NCI-H1092 treated with DMSO at 0.1 percent for 48 hours (cell line): ENCODE measurements around the gene MYDGF.
"Not testable (repeated sequence)": the region's sequence is repeated elsewhere in the genome, so short reads cannot be mapped to it uniquely, and the experiment has no call there.

Source experiments
- DNase-seq: peaks from one replicate; lab custom pipeline; 2025; lab: John Stamatoyannopoulos, UW

The MYDGF gene

DNA sequence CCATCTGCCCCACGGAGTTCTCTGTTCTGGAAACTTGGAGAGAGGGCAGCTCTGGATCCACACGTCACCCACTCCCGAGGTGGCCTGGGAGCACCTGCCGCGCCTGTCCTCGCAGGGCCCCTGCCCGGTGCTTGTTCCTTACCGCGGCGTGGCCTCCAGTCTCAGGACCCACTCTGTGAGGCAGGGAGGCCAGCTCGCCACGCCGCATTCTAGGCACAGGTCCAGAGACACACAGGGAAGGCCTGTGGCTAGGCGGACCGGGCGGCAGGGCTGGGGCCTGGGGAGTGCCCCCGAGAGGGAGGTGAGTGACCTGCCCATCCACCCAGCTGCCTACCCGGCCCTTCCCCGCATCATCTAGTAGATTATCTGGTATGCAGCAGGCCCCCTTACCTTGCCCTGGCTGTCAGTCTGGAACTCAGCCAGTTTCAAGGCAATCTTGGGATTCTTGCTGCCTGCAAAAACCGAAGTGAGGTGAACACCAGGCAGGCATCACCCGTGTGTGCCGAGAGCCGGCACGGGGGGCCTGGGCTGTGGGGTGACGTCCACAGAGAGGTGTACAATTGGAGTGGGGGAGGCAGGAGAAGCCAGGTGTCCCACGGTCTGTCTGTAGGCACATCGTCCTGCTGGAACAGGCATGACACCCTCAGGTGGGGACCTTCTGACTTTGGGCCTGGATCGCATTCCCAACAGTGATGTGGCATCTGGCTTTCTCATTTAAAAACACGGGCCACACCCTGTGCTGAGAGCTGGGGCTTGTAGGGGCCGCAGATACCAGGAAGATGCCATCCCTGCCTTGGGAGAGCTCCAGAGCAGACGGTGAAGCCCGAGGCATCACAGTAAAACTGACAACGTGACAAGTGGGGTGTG is 29.9 kb upstream of the MYDGF start:
- DNase-seq: no peak

DNA sequence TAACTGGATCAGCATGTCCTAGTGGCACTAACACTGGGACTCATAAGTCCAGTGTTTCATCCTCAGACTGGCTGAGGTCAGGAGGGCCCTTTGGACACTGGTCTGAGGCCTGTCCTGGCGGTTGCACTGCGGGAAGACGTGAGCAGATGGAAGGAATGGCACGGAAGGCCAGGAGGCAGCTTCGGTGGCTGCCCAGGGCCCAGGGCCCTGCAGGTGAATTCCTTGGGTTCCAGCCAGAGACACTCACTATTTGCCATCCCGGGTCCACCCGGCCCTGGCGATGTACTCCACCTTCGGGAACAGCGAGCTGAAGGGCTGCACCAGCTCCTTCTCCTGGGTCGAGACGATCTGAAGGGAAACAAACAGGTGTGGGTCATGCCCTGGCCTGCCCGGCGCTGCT is 27.2 kb upstream of the MYDGF start:
- DNase-seq: no peak

DNA sequence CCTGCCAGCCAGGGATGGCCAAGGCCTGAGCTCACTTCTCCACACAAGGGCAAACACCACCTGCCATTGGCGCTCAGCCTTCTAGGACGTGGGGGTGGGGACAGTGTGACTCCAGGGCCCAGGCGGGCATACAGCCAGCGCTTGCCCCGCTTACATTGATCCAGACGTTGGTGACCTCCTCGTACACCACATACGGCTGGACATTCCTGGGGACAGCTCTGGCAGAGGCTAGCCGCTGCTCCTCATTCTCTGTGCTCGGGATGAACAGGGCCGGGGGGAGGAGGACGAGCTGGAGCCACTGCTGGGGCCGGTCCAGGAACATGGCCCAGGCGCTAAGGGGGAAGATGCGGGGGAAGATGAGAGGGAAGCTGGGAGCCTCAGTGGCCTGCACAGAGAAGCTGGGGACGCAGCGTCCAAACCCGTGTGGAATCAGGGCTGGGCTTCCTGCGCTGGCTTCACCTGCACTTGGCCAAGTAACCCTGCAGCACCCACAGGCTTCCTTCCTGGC is 25.1 kb upstream of the MYDGF start:
- DNase-seq: no peak

GRCh38 chr19:4694211-4694987 is 24.3 kb upstream of the MYDGF start:
- no peak for DNase-seq

DNA sequence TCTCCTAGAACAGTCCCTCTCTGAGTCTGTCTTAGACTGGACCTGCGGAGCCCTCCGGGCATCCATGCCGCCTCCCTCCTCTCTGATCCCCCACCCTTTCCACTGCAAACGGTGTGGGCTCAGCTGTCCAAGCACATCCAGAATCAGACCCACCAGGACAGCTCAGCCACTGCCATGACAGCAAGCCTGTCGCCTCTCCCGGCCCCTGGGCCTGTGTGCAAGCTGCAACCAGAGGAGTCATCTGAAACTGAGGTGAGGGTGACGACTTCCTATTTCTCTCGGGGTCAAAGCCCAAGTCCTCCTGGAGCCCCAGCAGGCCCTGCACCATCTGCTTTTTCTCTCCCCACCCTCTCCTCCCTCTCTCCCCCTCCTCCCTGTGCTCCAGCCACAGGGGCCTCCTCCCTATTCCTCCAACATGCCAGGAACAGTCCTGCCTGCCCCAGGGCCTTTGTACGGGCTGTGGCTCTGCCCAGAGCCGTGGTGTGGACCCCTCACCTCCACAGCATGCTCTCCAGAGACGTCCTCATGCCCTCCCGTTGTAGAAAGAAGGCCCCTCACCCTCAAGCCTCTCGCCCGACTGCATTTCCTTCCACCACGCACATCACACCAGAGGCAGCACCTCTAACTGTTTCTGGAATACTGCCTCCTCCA is 23.5 kb upstream of the MYDGF start:
- DNase-seq: no peak

DNA sequence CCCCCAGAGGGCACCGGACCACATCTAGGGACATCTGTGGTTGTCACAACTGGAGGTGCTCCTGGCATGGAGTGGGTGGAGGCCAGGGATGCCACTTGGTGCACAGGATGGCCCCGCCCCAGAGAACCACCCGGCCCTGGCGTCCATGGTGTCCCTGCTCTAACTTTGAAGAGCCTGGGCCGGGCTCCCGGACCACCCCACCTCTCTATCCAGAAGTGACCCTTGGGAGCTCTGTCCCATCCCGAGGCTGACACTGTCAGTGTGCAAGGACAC is 22.9 kb upstream of the MYDGF start:
- DNase-seq: no peak

DNA sequence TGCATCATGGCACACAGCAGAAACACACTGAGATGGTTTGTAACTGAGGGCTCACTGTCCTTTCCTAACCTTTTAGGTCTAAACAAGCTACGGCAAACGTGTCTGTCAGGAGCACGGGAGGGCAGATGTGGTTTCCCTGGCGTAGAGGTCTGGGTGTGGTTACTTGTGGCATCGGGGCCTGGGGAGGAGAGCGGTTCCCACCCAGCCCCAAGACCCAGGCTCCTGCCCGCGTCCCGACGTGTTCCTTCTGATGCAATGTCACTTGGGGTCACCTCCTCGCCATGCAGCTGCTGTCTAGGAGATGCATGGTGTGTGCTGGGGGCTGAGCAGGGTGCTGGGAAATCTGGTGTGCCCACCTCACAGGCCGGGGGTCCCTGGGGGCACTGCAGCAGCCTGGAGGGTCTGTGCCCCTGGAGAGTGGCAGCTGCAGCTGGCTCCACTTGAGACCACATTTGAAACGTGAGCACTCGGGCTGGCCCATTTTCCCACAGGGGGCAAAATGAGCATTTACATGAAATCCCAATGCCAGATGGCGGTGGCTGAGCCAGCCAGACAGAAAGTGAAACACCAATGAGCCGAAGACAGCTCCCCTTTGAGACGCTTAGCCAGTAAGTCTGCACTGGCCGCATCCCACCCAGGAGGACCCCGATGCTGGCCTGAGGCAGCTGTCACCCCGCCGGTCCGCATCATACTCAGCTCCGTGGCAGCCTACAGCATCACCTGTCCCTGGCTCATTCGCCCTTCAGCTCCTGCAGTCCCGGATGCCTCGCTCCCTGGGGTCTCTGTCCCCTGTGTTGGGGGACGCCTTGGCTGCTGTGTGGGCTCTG is 22.3 kb upstream of the MYDGF start:
- DNase-seq: no peak

DNA sequence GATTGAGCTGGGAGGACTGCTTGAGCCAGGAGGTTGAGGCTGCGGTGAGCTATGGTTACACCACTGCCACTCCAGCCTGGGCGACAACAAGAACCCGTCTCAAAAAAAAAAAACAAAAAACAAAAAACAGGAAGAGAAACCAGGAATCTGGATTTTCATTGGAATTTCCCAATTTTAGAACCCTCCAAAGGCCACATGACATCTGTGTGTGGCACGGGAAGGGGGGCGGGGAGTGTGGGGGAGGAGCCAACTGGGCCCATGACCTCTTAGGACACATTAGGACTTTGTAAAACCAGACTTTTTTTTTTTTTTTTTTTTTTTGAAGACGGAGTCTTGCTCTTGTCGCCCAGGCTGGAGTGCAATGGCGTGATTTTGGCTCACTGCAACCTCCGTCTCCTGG is 21.2 kb upstream of the MYDGF start:
- no peak for DNase-seq

DNA sequence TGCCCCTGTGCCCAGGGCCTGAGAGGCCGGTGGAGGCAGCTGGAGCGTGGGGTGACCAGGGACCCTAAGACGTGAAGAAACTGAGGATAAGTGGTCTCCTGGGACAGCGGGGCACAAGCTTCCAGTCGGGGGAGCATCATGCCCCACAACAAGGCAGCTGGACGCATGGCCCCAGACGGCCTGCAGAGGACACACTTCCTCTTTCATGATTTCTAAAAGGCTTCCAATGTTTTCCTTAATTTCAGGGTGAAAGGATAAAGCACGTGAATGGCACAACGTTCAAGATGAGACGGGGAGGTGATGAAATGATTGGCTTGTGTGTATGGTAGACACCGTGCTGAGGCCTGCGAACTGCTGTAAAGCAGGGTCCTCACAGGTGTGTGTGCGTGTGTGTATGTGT is 20.2 kb upstream of the MYDGF start:
- no peak for DNase-seq

DNA sequence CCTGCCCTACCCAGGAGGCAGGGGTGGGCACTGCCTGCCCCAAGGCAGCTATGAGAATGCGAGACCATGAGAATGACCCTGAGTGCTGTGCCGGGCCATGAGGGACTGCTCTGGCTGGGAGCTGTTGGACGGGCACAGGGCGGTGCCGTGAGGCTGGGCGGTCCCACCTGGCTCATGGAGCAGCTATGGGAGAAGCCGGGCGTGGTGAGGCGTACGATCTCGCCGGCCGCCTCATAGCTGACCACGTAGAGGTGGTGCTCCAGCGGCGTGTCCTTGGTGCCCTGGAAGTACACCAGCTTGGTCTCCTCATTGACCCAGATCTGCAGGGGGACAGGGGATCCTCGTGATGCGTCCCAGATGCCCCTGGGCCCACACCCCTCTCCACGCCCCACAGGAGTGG is 19.3 kb upstream of the MYDGF start:
- no peak for DNase-seq

- DNase-seq: no peak
Observed at GRCh38 chr19:4688587-4688986, 18.4 kb upstream of the MYDGF start.

- DNase-seq: peak; percentile 32
Observed at GRCh38 chr19:4687396-4687795, 17.3 kb upstream of the MYDGF start.

DNA sequence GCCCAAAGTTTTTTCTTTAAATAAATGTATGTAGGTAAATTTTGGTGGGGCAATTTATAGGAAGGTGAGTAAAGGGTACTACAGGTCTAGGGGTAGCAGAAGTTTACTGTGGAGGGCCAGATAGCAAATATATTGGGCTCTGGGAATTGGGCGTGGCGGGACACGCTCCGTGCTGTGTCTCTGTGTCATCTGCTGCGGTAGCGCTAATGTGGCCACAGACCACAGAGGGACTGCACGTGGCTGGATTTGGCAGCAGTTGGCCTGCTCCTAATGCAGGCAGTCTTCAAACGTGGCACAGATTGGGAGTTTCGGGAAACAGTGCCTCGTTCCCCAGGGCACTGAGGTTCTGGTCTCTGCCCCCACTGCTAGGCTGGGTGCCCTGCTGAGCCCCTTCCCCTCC is 16.6 kb upstream of the MYDGF start:
- no peak for DNase-seq

- DNase-seq: no peak
Observed at GRCh38 chr19:4684312-4685095, 14.4 kb upstream of the MYDGF start.

- no peak for DNase-seq
Observed at GRCh38 chr19:4682417-4683200, 12.5 kb upstream of the MYDGF start.

GRCh38 chr19:4680021-4680420 is 9.9 kb upstream of the MYDGF start:
- not testable (repeated sequence) for DNase-seq

- no peak for DNase-seq
Observed at GRCh38 chr19:4678881-4679790, 9.0 kb upstream of the MYDGF start.

DNA sequence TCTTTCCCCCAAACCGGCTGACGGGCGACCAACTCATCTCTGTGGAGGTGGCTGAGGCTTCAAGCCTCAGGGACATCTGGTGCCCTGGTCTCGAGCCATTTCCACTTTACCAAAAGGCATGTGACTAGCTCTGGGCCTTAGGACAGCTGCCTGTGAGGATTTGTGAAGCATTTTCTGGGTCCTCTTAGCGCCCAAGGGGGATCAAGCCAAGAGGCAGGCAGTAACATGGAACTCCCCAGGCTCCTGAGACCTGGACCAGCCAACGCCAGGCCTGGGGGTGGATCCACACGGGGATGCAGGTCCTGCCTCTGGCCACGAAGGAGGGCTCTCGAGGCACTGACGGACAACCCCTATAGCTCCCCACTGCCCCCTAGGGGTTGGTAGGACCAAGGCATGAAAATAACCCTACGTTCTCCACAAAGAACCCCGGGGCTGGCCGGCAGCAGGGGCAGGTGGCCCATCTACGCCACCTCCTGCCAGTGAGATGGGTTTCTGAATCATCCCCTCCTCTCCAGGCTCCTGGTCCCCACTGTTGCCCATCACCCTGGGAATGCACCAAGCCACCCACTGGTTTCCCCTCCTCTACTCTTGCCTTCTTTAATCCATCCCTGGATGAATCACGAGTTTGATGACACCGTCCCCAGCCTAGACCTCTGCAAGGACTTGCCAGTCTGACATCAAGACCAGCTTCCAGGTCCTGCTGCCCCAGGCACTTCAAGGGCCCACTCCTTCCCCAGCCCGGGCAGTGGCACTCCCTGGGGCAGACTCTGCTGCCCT is 7.0 kb upstream of the MYDGF start:
- no peak for DNase-seq

GRCh38 chr19:4675346-4675745 is 5.2 kb upstream of the MYDGF start:
- DNase-seq: no peak
